MM.1S (cell line): ENCODE results near the gene DPP6.

Source experiments
- EZH2phosphoT487 ChIP-seq: fragments of 300-600 bp; sonication (generic); IDR thresholded peaks from 2 replicates; pipeline ENCODE4 v1.6.1; 2018; ENCODE audit warnings: antibody characterized with exemption, low read length
- TF ChIP-seq, protein P1 (sequence below): fragments of 300-600 bp; sonication (generic); IDR thresholded peaks from 2 replicates; pipeline ENCODE4 v1.5.1; 2016; ENCODE audit warnings: antibody characterized with exemption, low read length, mixed read lengths

DNA sequence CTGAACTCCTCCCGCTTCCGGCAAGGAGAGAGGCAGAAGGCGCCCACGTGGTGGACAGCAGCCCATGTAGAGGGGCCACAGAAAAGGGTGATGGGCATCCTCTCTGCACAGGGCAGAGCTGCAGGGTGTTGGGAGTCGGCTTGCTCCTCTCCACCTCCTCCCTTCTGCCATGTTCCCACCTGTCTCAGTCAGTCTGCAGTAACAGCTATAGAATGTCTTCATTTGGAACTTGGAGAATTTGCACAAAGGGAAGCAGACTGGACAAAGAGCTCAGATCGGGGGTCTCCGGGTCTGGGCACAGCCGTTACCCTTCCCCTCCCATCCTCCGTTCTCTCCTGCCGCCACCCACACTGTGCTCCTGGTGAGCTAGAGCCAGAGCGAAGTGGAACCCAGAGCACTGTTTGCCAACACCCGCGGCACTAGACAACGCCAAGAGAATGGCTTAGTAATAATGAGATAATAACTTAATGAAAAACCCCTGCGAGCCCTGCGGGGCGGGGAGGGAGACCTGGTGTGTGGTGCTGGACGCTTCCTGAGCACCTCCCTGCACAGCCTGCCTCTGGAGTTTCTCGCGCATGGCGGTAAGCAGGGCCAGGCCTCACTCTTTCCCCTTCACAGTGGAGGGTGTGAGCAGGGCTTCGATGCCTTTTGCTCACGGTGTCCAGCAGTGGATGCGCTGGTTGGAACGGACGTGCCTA lies 696.0 kb downstream of the DPP6 start:
- TF ChIP-seq, protein P1, sequence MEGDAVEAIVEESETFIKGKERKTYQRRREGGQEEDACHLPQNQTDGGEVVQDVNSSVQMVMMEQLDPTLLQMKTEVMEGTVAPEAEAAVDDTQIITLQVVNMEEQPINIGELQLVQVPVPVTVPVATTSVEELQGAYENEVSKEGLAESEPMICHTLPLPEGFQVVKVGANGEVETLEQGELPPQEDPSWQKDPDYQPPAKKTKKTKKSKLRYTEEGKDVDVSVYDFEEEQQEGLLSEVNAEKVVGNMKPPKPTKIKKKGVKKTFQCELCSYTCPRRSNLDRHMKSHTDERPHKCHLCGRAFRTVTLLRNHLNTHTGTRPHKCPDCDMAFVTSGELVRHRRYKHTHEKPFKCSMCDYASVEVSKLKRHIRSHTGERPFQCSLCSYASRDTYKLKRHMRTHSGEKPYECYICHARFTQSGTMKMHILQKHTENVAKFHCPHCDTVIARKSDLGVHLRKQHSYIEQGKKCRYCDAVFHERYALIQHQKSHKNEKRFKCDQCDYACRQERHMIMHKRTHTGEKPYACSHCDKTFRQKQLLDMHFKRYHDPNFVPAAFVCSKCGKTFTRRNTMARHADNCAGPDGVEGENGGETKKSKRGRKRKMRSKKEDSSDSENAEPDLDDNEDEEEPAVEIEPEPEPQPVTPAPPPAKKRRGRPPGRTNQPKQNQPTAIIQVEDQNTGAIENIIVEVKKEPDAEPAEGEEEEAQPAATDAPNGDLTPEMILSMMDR, result no peak
- TF ChIP-seq EZH2phosphoT487, result no peak
